Caco-2 (cell line): ENCODE results near the gene EGFL6. TPM values are rescaled to one million over a fixed set of nuclear protein-coding genes. Genes with fewer than 3 reads are reported as not detected.

Source experiments
- BruUV-seq: library from RNA; stranded (reverse); fragments of 400-500 nt; replicated peaks from 2 replicates; lab custom pipeline; 2021; lab: Mats Ljungman, UMichigan
- CTCF ChIA-PET: fragments of 300-600 bp; sonication (Branson Sonifier 250); formaldehyde crosslinking; loops from one replicate; lab custom pipeline; 2022; ENCODE audit warnings: antibody characterized with exemption; lab: Charles Lee
- POLR2A ChIA-PET: fragments of 300-600 bp; sonication (Branson Sonifier 250); formaldehyde crosslinking; loops from one replicate; lab custom pipeline; 2022; ENCODE audit warnings: antibody characterized with exemption; lab: Charles Lee
- DNase-seq, 2 experiments: peaks; one replicate each; pipeline versions ENCODE4 v3.0.0 to v3.0.0-alpha.2; 2020 to 2022
- H3K27me3 ChIP-seq: replicated peaks from 2 replicates; pipeline ENCODE4 v1.6.0; 2011; ENCODE audit warnings: low read length; ENCODE audit not compliant: control insufficient read depth, insufficient read depth
- H3K36me3 ChIP-seq: 2 replicates; pipeline ENCODE4 v1.5.1; 2011; ENCODE audit warnings: low read length; ENCODE audit not compliant: control insufficient read depth, insufficient read depth
- H3K4me1 ChIP-seq: fragments of 250-450 bp; sonication (Bioruptor Pico); 2 replicates; pipeline ENCODE4 v1.5.1; 2020; ENCODE audit warnings: mild to moderate bottlenecking
- H3K4me3 ChIP-seq: 2 replicates; pipeline ENCODE4 v1.5.1; 2011; ENCODE audit warnings: low read depth, mild to moderate bottlenecking, control low read depth, low read length
- H3K9me3 ChIP-seq: fragments of 250-450 bp; sonication (Bioruptor Pico); 2 replicates; pipeline ENCODE4 v1.5.1; 2020; ENCODE audit warnings: mild to moderate bottlenecking, moderate library complexity
- H3K27ac Mint-ChIP-seq: one replicate; pipeline ENCODE4 v1.8.0; 2022; ENCODE audit warnings: mixed read lengths; ENCODE audit not compliant: unreplicated experiment
- H3K27me3 Mint-ChIP-seq: one replicate; pipeline ENCODE4 v1.8.0; 2022; ENCODE audit warnings: mixed read lengths; ENCODE audit not compliant: insufficient read depth, unreplicated experiment
- H3K36me3 Mint-ChIP-seq: one replicate; pipeline ENCODE4 v1.8.0; 2022; ENCODE audit warnings: mild to moderate bottlenecking, mixed read lengths; ENCODE audit not compliant: insufficient read depth, unreplicated experiment
- H3K4me1 Mint-ChIP-seq: one replicate; pipeline ENCODE4 v1.8.0; 2022; ENCODE audit warnings: low read depth, mixed read lengths; ENCODE audit not compliant: unreplicated experiment
- H3K4me3 Mint-ChIP-seq: one replicate; pipeline ENCODE4 v1.8.0; 2022; ENCODE audit warnings: mild to moderate bottlenecking, moderate library complexity, mixed read lengths; ENCODE audit not compliant: unreplicated experiment
- H3K9me3 Mint-ChIP-seq: one replicate; pipeline ENCODE4 v1.8.0; 2022; ENCODE audit warnings: mixed read lengths; ENCODE audit not compliant: unreplicated experiment
- intact Hi-C: fragments of 100-400 bp; cut with micrococcal nuclease; formaldehyde crosslinking; loops from one replicate; pipeline ENCODE4 v1.10.0; 2022; ENCODE audit not compliant: unreplicated experiment
- total RNA-seq: library from RNA; stranded (reverse); gene quantifications from 2 replicates; pipeline ENCODE4 v1.2.3, GENCODE V29; 2022
- TF ChIP-seq, protein P1 (sequence below), 2 experiments: fragments of 200-600 bp in 1 of 2; IDR thresholded peaks; 1 replicate in 1 of 2; 2 replicates in 1 of 2; pipeline versions ENCODE4 v1.5.1 to v1.8.0; 2011 to 2022; ENCODE audit warnings: antibody characterized with exemption in 1 of 2, control low read depth in 1 of 2, inconsistent platforms in 1 of 2, low read depth in 1 of 2, low read length in 1 of 2, mild to moderate bottlenecking in 1 of 2, moderate library complexity in 1 of 2; ENCODE audit not compliant: insufficient read depth in 1 of 2, severe bottlenecking in 1 of 2, unreplicated experiment in 1 of 2

EGFL6 gene
- total RNA-seq, 1 experiment from 2014 or later = 0.16 TPM

DNA sequence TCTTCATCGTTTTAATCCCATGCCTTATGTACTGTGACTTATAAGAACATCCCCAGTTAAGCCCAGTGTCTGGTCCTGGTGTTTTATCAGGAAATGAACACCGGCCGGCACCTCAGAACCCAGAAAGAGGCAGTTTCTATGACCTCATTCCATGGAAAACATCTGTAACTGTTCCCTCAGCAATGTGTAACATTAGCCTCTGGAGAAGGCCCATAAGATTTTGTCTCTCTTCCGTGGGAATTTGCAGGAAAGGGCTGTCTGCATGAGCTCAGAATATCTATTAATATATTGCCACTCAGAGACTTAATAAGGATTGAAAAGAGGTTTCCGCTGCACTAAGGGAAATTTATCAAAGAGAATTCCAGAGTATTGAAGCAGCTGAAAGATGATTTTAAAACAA, 80.4 kb downstream of the EGFL6 start:
- no peak for DNase-seq
- TF ChIP-seq, protein P1, sequence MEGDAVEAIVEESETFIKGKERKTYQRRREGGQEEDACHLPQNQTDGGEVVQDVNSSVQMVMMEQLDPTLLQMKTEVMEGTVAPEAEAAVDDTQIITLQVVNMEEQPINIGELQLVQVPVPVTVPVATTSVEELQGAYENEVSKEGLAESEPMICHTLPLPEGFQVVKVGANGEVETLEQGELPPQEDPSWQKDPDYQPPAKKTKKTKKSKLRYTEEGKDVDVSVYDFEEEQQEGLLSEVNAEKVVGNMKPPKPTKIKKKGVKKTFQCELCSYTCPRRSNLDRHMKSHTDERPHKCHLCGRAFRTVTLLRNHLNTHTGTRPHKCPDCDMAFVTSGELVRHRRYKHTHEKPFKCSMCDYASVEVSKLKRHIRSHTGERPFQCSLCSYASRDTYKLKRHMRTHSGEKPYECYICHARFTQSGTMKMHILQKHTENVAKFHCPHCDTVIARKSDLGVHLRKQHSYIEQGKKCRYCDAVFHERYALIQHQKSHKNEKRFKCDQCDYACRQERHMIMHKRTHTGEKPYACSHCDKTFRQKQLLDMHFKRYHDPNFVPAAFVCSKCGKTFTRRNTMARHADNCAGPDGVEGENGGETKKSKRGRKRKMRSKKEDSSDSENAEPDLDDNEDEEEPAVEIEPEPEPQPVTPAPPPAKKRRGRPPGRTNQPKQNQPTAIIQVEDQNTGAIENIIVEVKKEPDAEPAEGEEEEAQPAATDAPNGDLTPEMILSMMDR (IDR thresholded peaks at IDR 0.05; ENCODE audit: insufficient read depth in 1 of 2, low read depth in 1 of 2, low read length in 1 of 2, severe bottlenecking in 1 of 2, unreplicated experiment in 1 of 2) = no peak
- ChIA-PET POLR2A (interaction anchor here (0.6 kb wide), 1 partner anchor 19 kb away, joined by 3 read pairs; no protein-coding TSS in a partner anchor), CTCF (no interaction called here)
- Histone ChIP-seq H3K9me3 (no peaks in the 10 kb centered on the region), H3K36me3 (no peaks in the 10 kb centered on the region), H3K27me3 (no peaks in the 10 kb centered on the region), H3K4me3 (no peak overlapping the region), H3K4me1 (no peaks in the 10 kb centered on the region)
- Mint-ChIP-seq H3K27ac (no peak overlapping the region), H3K4me3 (no peak overlapping the region), H3K9me3 (no peaks in the 10 kb centered on the region), H3K36me3 (no peaks in the 10 kb centered on the region), H3K27me3 (no peaks in the 10 kb centered on the region), H3K4me1 (peaks cover 6% of the 10 kb centered on the region)
- BruUV-seq = no TSS peak
- intact Hi-C loops = loop anchor here (5.0 kb wide), 2 partner anchors 128 to 678 kb away; no protein-coding TSS in a partner anchor

DNA sequence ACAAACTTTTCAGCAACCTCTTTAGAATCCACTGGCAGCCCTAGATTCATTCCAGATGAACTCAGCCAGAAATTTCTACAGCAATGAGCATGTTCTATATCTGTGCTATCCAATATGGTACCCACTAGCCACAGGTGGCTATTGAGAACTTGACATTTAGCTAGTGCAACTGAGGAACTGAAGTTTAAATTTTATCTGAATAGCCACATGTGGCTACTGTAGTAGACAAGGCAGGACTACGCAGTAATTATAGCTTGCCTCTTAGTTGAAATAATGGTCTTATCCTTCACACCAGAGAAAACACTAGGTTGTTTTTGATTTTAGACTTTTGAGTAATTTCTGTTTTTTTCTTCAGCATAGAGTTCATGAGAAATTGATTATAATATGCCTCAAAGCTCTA, 80.9 kb downstream of the EGFL6 start:
- Mint-ChIP-seq H3K4me1 (peaks cover 6% of the 10 kb centered on the region), H3K9me3 (no peaks in the 10 kb centered on the region), H3K4me3 (no peak overlapping the region), H3K27ac (no peak overlapping the region), H3K27me3 (no peaks in the 10 kb centered on the region), H3K36me3 (no peaks in the 10 kb centered on the region)
- Histone ChIP-seq H3K36me3 (no peaks in the 10 kb centered on the region), H3K27me3 (no peaks in the 10 kb centered on the region), H3K4me1 (no peaks in the 10 kb centered on the region), H3K9me3 (no peaks in the 10 kb centered on the region), H3K4me3 (no peak overlapping the region)
- ChIA-PET CTCF (no interaction called here), POLR2A (no interaction called here)
- TF ChIP-seq, protein P1 (IDR thresholded peaks at IDR 0.05; ENCODE audit: insufficient read depth in 1 of 2, low read depth in 1 of 2, low read length in 1 of 2, severe bottlenecking in 1 of 2, unreplicated experiment in 1 of 2) = no peak
- DNase-seq = no peak
- no TSS peak for BruUV-seq
- intact Hi-C loops = no loop called here

DNA sequence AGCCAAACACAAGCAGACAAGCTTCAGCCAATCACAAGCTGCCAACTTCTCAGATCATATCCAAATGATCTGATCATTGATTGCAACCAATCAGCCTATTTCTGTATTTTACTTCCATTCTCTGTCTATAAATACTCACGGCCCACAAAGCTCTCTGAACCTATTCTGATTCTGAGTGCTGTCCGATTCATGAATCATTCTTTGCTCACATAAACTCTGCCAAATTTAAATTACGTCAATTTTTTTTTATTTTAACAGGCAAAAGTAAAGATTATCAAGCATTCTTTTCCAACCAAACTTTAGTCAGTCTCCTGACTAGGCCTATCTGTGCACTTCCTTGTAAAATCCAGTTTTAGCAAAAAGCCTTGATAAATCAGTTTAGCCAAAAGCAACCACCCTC, 81.7 kb downstream of the EGFL6 start:
- no peaks in the 10 kb centered on the region for H3K27me3 ChIP-seq
- Mint-ChIP-seq H3K4me1 (peaks cover 3% of the 10 kb centered on the region), H3K27me3 (no peaks in the 10 kb centered on the region), H3K36me3 (no peaks in the 10 kb centered on the region), H3K9me3 (no peaks in the 10 kb centered on the region), H3K4me3 (no peak overlapping the region), H3K27ac (no peak overlapping the region)
- CTCF ChIA-PET = no interaction called here
- no TSS peak for BruUV-seq
- POLR2A ChIA-PET = no interaction called here
- DNase-seq = no peak
- H3K36me3 ChIP-seq = no peaks in the 10 kb centered on the region
- no peak overlapping the region for H3K4me3 ChIP-seq
- no peaks in the 10 kb centered on the region for H3K9me3 ChIP-seq
- TF ChIP-seq, protein P1 (IDR thresholded peaks at IDR 0.05; ENCODE audit: insufficient read depth in 1 of 2, low read depth in 1 of 2, low read length in 1 of 2, severe bottlenecking in 1 of 2, unreplicated experiment in 1 of 2) = no peak
- intact Hi-C loops = no loop called here
- no peaks in the 10 kb centered on the region for H3K4me1 ChIP-seq
